Measurements from ENCODE around the gene USP10. TPM values are rescaled to one million over a fixed set of nuclear protein-coding genes. Genes with fewer than 3 reads are reported as not detected.

Gene USP10
- polyA plus RNA-seq, 3 donors = 124 to 133 (median 132) TPM

DNA sequence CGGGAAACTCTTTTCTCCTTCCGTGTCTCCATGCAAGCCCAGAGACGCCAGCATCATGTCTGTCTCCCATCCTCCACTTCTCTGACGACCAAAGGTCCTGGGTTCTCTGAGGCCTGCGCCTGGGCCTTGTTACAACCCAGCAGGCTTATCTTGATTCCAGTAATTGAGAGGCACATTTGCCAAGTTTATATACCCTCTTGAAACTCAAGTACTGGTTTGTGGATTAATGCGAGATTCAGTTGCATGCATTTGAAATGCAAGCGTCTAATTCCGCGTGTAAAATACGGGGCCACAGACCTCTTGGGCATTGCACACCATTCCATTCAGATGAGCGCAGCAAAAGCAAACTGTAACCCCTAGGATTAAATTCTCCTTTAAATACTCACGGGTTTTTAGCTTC lies 91.3 kb downstream of the USP10 start:
- no peak for DNase-seq (ENCODE audit: low read depth in 3 of 3, low spot score in 2 of 3)

DNA sequence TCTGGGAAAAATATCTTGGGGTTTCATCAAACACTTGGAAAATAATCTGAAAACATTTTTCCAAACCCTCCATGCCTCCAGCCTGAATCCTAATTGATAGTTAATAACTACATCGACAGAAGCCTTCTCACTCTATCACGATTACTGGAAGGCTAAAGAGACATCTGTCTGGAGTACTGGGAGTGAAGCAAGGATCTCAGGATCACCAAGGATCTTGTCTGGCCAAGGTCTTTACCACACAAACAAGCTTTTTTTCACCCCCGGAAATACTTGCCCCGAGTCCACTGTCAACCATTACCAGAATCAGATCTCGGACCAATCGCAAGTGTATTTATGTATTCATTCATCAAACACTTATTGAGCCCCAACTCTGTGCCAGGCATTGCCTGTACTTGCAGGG lies 91.7 kb downstream of the USP10 start:
- DNase-seq (ENCODE audit: low read depth in 3 of 3, low spot score in 2 of 3) = no peak

DNA sequence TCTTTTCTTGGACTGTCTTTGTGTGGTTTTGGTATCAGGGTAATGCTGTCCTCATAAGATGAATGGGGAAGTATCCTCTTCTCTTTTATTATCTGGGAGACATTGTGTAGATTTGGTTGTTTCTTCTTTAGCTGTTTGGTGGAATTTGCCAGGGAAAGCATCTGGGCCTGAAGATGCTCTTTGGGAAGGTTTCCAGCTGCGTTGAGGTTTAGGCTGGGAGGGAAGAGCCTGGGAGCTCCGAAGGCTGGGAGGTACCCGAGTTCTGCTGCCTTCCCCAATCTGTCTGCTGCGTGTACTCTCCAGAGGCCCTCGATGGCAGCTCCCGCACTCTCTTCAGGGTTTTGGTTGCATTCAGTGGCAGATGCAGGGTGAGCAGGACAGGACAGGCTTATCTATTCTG lies 94.4 kb downstream of the USP10 start:
- no peak for DNase-seq (ENCODE audit: low read depth in 3 of 3, low spot score in 2 of 3)

DNA sequence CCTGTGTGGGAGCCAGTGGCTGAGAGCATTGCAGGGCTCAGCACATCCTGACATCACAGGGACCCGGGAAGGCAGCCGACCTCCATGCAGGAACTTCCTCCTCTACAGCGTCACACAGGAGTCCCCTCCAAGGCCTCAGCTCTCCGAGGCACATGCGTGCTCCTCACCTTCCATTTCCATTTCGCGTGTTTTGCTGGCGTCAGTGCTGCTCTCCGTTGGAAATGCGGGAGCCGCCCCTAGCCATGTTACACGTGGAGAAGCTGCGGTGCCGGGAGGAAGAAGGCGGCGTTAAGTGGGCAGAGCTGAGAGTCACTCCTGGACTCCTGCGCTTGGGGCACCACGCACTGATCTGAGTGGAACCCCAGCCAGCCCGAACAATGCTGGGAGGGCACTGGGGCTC lies 94.8 kb downstream of the USP10 start:
- no peak for DNase-seq (ENCODE audit: low read depth in 3 of 3, low spot score in 2 of 3)

DNA sequence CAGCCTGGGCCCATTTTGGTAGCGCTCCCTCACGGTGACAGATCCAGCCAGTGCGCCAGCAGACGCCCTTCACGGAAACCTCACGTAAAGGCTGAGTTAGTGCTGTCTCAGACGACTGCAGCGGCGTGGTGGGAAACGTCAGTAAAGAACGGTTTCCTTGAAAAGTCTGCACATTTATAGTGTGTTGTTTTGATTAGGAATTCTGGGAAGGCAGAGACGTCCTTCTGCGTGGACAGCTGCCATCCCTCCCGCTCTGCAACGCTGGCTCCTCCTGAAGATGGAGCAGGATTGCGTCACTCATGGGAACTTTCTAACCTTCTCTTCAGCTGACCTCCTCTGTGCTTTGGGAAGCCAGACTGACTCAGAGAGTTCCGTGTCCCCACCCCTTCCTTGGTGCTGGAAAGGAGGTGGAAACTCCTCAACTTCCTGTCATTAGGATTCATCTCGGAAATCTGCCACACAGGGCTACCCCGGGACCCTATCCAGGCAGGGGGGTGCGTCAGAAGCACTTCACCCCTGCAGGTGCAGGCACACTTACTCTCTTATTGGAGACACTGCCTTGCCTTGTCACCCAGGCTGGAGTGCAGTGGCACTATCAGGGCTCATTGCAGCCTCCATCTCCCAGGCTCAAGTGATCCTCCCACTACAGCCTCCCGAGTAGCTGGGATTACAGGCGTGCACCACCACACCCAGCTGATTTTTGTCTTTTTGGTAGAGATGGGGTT lies 95.7 kb downstream of the USP10 start:
- no peak for DNase-seq (ENCODE audit: low read depth in 3 of 3, low spot score in 2 of 3)

DNA sequence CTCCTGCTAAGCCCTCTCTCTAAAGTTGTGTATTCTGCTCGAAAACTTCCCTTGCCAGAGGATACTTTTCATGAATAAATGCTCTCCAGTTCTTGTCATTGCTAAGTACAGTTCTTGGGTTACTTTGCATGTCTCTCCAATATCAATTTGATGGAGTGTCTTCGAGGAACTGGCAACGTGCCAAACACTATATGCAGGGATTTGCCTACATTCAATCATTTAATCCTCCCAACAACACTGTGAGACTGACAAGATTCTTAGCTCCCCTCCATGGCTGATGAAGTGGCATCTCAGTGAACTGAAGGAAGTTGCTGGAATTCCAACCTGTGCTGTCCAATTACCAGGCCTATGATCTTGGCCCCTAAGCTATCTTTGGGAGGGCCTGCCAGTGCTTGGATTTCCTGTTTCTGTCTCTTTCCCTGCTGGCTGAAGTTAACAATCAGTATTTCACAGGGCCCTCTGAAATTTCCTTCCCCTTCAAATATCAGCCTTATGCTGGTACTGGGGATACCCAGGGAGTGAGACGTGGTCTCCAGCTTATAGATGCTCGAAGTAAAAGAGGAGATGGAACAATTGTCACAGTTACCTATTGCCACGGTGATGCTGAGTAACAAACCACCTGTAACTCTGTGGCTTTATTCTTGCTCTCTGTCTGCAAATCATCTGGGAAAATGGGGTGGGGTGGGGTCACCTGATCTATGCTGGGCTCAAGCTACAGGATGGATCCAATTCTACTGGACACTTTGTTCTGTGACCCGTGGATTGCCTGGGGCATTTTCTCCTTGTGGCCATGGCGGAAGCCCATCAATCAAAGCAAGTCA lies 100.6 kb downstream of the USP10 start:
- DNase-seq (ENCODE audit: low read depth in 3 of 3, low spot score in 2 of 3) = no peak

DNA sequence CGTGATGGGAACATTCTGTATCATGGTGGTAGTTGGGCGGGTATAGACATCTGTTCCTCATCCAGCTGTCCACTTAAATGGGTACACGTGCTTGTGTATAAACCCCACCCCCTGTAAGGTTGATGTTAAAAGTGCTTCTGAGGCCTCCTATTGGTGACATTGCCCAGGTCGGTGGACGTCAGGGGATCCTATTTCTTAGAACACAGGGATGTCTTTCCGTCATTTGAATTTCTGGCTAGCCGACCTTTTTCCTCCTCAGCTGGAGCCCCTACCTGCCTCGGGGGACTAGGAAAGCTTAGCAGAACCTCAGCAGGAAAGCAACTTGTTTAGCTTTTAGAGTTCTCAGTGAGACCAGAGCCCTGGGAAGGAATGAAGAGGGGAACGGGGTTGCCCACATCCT lies 103.3 kb downstream of the USP10 start:
- DNase-seq (ENCODE audit: low read depth in 3 of 3, low spot score in 2 of 3) = no peak

DNA sequence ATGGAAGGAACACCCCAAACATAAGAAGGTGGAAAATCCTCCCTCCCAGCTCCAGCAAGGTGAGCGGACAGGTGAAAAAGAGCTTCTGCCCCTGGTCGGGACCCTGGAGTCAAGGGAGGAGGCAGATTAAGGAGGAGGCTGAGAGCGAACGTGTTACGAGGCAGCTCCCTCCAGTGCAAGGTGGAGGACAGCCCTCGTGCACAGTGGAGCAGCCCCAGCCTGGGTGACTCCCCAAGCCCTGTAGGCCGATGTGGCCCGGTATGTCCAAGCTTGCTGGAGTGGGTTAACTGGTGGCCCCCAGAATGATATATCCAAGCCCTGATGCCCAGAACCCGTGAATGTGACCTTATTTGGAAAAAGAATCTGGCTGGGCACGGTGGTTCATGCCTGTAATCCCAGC lies 104.5 kb downstream of the USP10 start:
- no peak for DNase-seq (ENCODE audit: low read depth in 3 of 3, low spot score in 2 of 3)

DNA sequence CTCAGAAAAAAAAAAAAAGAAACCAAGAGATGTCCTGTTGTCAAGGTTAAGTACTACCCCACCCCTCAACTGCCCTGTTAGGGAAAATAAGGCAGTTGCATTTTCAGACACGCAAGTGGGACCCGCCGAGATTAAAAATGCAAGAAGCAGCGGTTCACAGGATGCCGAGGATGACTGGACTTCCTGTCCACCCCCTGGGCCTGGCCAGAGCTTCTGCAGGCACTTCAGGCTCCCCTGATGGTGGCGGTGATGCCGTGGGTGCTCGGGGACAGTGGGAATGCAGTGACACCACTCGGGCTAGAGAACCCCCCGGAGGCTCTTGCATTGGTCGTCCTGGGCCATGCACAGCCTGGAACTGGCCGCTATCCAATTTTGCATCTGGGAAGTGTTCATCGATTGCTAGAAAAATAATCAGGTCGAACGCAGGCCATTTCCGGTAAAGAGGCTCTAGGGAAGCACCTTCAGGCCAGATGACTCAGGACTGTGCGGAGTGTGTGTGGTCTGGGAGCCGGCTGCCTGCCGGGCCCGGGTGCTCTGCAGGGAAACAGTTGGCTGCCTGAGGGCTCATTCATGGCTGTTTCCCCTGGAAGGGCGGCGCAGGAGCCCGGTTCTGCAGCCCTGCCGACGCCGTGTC lies 106.6 kb downstream of the USP10 start:
- DNase-seq (ENCODE audit: low read depth in 3 of 3, low spot score in 2 of 3) = no peak

DNA sequence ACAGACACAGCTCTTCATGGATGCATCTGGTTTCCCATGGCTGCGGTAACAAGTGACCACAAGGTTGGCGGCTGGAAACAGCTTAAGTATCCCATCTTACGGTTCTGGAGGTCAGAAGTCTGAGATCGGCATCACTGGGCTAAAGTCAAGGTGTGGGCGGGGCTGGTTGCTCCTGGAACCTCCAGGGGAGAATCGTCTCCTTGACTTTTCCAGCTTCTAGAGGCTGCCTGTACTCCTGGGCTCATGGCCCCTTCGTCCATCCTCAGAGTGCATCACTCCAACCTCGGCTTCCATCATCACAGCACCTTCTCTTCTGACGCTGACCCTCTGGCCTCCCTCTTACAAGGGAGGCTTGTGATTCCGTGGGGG lies 107.1 kb downstream of the USP10 start:
- no peak for DNase-seq (ENCODE audit: low read depth in 3 of 3, low spot score in 2 of 3)

DNA sequence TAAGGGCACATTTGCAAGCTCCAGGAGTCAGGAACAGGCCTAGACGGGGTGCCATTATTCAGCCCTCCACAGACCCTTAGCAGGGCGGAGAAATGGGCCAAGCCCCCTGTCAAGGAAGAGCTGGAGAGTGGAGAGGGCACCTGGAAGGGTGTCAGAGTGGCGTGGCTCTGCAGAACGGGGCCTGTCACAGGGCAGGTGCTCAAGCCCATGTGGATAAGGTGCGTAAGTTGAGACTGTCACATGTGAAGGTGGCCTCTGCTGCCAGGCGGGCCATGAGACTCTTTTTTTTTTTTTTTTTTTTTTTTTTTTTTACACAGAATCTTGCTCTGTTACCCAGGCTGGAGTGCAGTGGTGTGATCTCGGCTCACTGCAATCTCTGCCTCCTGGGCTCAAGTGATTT lies 108.0 kb downstream of the USP10 start:
- no peak for DNase-seq (ENCODE audit: low read depth in 3 of 3, low spot score in 2 of 3)

DNA sequence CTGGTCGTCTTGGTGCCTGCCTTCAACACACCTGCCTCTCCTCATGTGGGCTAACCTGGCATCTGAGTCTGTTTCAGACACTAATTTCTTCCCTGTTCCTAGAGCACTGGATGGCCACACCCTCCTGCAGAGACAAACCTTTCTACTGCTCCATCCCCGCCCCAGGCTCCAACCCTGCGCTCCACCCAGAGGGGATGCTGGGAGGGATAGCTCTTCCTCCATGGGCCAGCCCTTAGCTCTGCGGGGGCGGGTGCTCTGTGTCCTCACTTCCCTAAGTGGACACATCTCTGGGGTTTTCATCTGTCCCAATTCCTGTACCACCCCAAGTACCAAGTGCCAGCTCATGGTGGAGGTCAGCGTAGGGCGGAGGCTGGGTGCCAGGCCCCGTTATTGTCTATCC lies 109.0 kb downstream of the USP10 start:
- no peak for DNase-seq (ENCODE audit: low read depth in 3 of 3, low spot score in 2 of 3)

DNA sequence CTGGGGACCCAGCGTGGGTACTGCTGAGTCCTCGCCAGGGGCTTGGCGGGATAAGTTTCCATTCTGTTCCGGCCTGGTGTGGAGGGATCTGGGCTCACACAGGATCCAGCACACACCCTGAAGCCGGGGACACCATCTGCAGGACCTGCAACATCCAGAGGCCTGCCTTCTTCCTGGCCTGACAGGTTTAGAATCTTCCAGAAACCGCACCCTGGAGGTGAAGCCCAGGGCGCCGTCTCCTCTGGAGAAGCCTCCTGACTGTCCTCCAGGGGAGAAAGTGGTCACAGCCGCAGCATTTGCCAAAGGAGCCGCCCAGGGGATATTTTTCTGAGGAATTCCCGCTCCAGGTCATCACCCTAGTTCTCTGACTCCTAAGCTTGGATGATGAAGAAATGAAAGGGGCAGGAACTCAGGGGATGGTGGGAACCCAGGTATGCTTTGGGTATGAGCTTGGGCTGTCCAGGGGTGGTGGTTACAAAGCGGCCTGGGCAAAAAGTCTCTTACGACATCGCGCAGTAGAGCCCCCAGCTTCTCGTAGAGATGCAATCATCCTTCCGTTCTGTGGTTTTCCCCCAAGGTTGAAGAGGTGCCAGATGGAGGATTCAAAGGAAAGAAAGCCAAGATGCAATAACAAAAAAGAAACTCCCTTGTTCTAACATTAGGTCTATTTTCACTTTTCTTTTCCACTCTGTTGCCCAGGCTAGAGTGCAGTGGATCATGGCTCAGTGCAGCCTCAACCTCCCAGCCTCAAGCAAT lies 110.9 kb downstream of the USP10 start:
- DNase-seq (ENCODE audit: low read depth in 3 of 3, low spot score in 2 of 3) = no peak

DNA sequence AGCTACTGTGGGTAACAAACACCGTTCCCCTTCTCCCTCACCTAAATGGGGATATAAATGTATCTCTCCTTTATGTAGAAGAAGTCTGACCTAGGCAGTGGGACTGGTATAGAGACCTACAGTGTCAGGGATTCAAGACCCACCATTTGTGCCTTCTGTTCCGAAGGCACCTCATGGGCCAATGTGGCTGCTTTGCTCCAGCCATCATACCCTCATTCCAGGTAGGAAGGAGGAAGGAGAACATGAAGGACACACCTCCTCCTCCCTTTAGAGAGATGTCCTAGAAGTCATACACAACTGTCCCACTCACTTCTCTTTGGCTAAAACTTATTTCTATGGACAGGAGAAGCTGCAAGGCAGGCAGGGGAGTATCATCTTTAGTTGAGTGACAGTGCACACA lies 111.7 kb downstream of the USP10 start:
- DNase-seq (ENCODE audit: low read depth in 3 of 3, low spot score in 2 of 3) = no peak

DNA sequence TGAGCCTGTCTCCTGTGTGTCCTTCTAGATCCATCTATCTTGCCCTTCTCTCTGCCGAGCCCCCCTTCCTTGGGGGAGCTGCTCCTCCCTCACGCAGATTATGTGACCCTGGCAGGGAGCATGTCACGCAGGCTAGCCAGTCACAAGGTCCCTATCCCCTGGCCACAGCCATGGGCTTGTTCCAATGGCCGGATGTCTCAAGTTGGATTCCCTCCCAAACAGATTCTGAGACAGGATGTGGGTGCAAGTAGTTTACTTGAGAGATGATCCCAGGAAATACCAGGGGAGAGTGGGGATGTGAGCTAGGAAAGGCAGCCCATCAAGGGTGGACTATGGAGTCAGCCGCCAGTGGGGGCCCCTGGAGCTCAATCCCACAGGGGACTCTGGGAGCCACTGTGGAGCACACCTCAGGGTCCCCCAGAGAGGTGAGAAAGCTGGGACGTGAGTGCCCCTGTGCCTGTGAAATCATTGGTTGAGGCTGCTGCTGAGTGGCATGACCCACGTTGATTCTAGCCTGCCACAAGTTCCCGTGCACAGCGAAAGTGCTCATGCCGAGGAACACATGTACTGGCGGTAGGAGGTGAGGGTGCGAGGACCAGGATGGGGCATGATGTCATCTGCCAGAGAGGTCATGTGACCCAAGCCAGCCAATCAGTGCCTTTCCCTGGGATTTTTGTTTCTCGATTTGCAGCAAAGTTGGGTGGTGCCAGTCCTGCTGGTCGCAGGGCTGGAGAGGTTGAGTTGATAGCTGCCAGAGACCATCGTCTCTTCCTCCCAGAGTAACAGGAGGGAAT lies 113.5 kb downstream of the USP10 start:
- no peak for DNase-seq (ENCODE audit: low read depth in 3 of 3, low spot score in 2 of 3)

DNA sequence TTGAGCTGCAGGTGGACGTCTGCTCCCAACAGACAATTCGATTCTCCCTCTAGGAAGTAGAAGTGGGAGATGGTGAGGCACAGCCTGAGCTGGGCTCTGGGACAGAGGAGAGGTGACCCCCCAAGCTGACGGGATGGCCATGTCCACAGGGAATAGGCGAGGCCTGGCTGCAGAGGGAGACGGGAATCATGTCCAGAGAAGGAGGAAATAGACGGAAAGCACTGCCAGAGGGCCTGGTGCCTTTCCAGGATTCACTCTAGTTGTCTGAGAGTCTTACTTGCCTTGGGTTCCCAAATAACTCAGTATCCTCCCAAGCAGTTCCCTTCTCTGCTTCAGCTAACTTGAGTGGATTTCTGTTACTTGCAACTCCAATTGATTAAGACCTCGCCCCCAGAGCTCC lies 115.7 kb downstream of the USP10 start:
- DNase-seq (ENCODE audit: low read depth in 3 of 3, low spot score in 2 of 3) = no peak

DNA sequence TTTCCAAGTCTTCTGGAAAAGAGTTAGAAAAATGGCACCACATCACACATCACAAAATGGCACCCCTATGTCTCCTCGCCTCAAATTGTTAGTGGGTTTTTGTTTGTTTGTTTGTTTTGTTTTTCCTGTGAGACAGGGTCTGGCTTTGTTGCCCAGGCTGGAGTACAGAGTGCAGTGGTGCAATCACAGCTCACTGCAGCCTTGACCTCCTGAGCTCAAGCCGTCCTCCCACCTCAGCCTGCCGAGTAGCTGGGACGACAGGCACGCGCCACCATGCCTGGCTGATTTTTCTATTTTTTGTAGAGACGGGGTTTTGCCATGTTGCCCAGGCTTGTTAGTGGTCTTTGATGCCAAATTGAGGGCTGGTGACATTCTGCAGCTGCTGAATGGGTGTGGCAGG lies 116.2 kb downstream of the USP10 start:
- DNase-seq (ENCODE audit: low read depth in 3 of 3, low spot score in 2 of 3) = no peak

DNA sequence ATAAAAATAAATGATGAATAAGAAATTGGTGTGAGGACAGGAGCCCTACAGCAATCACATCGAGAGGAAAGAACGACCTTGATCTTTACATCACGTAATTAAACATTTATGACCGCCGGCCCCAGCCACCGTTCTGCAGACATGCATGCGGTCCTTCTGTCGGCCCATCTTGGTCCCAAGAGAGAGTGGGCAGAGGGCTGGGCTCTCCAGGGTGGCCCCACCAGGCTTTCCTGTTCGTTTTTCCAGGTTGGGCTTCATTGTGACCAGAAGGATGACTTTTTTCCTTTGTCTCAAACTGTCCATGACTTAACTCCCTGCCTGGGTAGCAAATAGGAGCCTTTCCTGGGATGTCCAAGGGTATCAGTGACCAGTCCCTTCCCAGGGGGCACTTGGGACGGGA lies 116.7 kb downstream of the USP10 start:
- no peak for DNase-seq (ENCODE audit: low read depth in 3 of 3, low spot score in 2 of 3)

DNA sequence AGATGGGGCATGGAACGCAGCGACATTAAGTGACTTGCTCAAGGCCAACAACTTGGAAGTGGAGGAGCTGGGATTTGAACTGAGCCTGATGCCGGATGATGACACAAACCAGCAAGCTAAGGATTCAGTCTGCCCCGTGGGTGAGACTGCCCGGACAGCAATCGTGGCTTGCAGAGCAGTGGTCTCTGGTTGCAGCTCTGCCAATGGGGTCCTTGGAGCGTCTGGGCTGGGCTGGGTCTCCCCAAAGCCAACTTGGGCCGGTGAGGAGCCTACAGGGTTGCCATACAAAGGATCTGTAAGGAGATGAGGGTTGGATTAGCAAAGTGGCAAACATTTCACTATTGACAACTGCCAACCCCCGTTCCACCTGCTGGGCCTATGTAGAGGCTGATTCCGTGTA lies 117.4 kb downstream of the USP10 start:
- no peak for DNase-seq (ENCODE audit: low read depth in 3 of 3, low spot score in 2 of 3)

DNA sequence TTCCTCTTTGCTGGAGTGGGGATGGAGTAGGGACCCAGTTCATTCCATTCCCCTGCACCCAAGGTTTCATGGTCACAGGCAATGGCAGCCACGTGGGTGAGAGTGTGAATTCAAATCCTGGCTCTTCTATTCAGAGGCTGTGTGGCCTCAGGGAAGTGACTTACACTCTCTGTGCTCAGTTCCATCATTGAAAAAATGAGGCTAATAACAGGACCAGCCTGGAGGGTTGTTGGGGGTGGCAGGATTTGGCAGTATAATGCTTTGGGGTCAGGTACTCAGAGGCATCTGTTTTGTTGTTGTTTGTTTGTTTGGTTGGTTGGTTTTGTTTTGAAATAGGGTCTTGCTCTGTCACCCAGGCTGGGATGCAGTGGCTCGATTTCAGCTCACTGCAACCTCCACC lies 117.8 kb downstream of the USP10 start:
- no peak for DNase-seq (ENCODE audit: low read depth in 3 of 3, low spot score in 2 of 3)
